Activated T-cell treated with anti-CD3 and anti-CD28 coated beads, Interleukin-2, amount 50 U/mL, for 24 hours (primary cell): Measurements from ENCODE around the gene DERL3.

Experiments
- DNase-seq: peaks from one replicate; pipeline ENCODE4 v3.0.0-alpha.2; 2020
- H3K27ac Mint-ChIP-seq: 2 replicates; pipeline ENCODE4 v1.8.0; 2020; ENCODE audit warnings: mild to moderate bottlenecking, mixed read lengths
- H3K27me3 Mint-ChIP-seq: 2 replicates; pipeline ENCODE4 v1.8.0; 2020; ENCODE audit warnings: mixed read lengths
- H3K36me3 Mint-ChIP-seq: 2 replicates; pipeline ENCODE4 v1.8.0; 2020; ENCODE audit warnings: low read depth, mixed read lengths
- H3K4me1 Mint-ChIP-seq: 2 replicates; pipeline ENCODE4 v1.8.0; 2020; ENCODE audit warnings: low read depth, mixed read lengths
- H3K4me3 Mint-ChIP-seq: 2 replicates; pipeline ENCODE4 v1.8.0; 2020; ENCODE audit warnings: mild to moderate bottlenecking, moderate library complexity, mixed read lengths
- H3K9me3 Mint-ChIP-seq: 2 replicates; pipeline ENCODE4 v1.8.0; 2020; ENCODE audit warnings: mixed read lengths

The DERL3 gene

DNA sequence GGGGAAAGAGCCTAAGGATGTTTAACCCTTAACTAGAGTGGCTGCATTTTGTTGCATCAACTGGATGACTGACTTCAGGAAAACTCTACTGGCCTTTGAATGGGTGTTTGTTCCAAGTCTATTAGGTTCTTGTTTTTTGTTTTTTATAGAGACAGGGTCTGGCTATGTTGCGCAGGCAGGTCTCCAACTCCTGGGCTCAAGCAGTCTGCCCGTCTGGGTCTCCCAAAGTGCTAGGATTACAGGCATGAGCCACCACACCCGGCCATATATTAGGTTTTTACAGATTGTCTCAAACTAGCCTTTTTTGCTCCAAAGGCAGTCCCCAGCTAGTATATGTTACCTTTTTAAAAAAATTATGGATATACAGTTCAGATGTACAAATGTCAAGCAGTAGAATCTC is 50.9 kb downstream of the DERL3 start:
- H3K4me1 Mint-ChIP-seq, result peaks cover 40% of the 10 kb centered on the region

DNA sequence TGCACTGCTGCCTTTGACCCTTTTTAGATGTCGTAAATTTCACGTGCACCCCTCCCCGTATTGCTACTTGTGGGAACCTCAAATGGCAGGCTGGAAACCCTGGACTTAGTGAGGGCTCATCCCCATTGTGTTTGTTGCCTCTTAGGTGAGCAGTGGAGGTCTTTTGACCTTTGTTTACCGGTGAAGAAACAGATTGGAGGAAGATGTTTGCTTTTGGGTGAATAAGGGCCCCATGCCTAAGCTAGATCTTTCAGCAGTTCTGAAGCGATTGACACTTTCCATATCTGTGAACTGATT is 51.3 kb downstream of the DERL3 start:
- no peaks in the 10 kb centered on the region for H3K9me3 Mint-ChIP-seq
- no peak for DNase-seq
- H3K27ac Mint-ChIP-seq, result peak overlapping the region; percentile 96
- no peaks in the 10 kb centered on the region for H3K27me3 Mint-ChIP-seq
- H3K4me3 Mint-ChIP-seq, result peak overlapping the region; percentile 92
- peaks cover 31% of the 10 kb centered on the region for H3K36me3 Mint-ChIP-seq
- H3K4me1 Mint-ChIP-seq, result peaks cover 39% of the 10 kb centered on the region

More for the DNA sequence above, 50.9 kb downstream of the DERL3 start:
- Mint-ChIP-seq H3K27ac (peak overlapping the region; percentile 96), H3K4me3 (peak overlapping the region; percentile 92), H3K36me3 (peaks cover 35% of the 10 kb centered on the region), H3K27me3 (no peaks in the 10 kb centered on the region), H3K9me3 (no peaks in the 10 kb centered on the region)
- DNase-seq, result no peak

DNA sequence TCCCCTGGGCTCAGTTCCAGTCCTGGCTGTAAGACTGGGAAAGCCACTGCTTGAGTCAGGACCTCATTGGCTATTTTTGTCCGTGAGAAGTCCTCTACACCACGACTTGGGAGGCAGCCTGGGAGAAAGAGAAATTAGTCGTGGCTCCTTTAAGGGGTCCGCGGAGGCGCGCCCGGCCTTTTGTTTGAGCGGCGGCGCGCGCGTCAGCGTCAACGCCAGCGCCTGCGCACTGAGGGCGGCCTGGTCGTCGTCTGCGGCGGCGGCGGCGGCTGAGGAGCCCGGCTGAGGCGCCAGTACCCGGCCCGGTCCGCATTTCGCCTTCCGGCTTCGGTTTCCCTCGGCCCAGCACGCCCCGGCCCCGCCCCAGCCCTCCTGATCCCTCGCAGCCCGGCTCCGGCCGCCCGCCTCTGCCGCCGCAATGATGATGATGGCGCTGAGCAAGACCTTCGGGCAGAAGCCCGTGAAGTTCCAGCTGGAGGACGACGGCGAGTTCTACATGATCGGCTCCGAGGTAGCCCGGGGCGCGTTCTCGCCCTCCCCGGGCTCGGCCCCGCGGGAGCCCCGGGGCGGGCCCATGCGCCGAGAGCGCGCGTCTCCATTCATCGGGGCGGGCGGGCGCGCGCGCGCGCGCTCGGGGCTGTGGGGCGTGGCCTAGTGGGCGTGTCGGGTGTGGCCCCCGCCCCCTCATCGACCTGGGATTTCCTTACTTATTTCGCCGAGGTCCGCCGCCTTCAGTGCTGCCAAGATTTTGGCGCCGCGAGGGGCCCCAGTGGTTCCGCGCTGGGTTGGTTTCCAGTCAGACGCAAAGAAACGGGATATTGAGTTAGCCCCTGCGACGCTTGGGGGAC is 51.8 kb downstream of the DERL3 start, which contains the start of gene SMARCB1:
TSS of gene SMARCB1 (plus strand) at position 215 of the 848 bp plus-strand sequence. CDS start at position 419, 204 bp downstream.
- peak; percentile 94 for DNase-seq
- Mint-ChIP-seq H3K4me3 (peak within 1 kb of the TSS; percentile 92), H3K9me3 (no peaks in the 10 kb centered on the region), H3K27ac (peak within 1 kb of the TSS; percentile 96), H3K36me3 (peaks cover 26% of the 10 kb centered on the region), H3K4me1 (peaks cover 34% of the 10 kb centered on the region), H3K27me3 (no peaks in the 10 kb centered on the region)

DNA sequence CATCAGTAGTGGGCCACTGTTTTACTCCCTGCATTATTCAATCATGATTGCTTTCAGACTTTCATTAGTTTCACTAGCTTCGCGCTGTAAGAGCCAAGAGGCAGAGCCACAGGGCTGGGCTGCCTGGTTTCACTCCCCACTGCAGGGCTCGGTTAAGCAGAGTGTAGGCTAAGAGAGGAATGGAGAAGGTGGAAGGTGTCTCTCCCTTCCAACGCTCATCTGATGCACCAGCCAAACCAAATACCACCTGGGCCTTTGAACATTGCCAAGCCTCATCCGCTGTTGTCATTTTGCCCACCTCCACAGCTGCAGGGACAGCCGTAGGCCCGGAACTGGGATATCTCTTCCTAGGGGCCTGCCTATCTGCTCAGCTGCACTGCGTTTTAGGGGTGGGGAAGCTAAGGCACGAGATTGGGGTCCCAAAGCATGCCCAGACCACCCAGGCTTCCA is 52.5 kb downstream of the DERL3 start:
- peaks cover 29% of the 10 kb centered on the region for H3K4me1 Mint-ChIP-seq
- H3K27ac Mint-ChIP-seq, result peak overlapping the region; percentile 96
- H3K27me3 Mint-ChIP-seq, result no peaks in the 10 kb centered on the region
- H3K9me3 Mint-ChIP-seq, result no peaks in the 10 kb centered on the region
- H3K4me3 Mint-ChIP-seq, result peak overlapping the region; percentile 92
- DNase-seq, result no peak
- H3K36me3 Mint-ChIP-seq, result peaks cover 19% of the 10 kb centered on the region
